Pancreas (tissue), 10 donors: Measurements from ENCODE around the gene GCSAM. TPM values are rescaled to one million over a fixed set of nuclear protein-coding genes. Genes with fewer than 3 reads are reported as not detected.
"Not testable (repeated sequence)": the region's sequence is repeated elsewhere in the genome, so short reads cannot be mapped to it uniquely, and the experiment has no call there.

Experiments used
- ATAC-seq, 4 donors: fragments of 200-7000 bp; cut with Tn5 transposase; one replicate each; pipeline versions ENCODE4 v1.8.0 to v1.9.1; 2020; ENCODE audit warnings: mild to moderate bottlenecking in 4 of 4, moderate library complexity in 4 of 4
- DNase-seq, 6 donors: peaks; one replicate each; pipeline ENCODE4 v3.0.0-alpha.2; 2020
- FAIRE-seq: peaks from 2 replicates; lab custom pipeline; 2012; peaks lifted over from hg19 to GRCh38; lab: Jason Lieb, UNC
- H3K27ac ChIP-seq, 4 donors: fragments of 200-600 bp; sonication (generic); 1 replicate in 3 of 4; 2 replicates in 1 of 4; pipeline versions ENCODE4 v1.5.0 to v1.8.0; 2020
- H3K27me3 ChIP-seq, 4 donors: fragments of 200-600 bp; one replicate each; pipeline ENCODE4 v1.8.0; 2021
- H3K36me3 ChIP-seq, 3 donors: fragments of 200-600 bp; sonication (generic) in 1 of 3; one replicate each; pipeline versions ENCODE4 v1.5.0 to v1.8.0; 2020 to 2021
- H3K4me1 ChIP-seq, 3 donors: fragments of 200-600 bp; one replicate each; pipeline ENCODE4 v1.8.0; 2021
- H3K4me3 ChIP-seq, 4 donors: fragments of 200-600 bp; sonication (generic) in 2 of 4; one replicate each; pipeline versions ENCODE4 v1.5.0 to v1.8.0; 2020 to 2021
- H3K9me3 ChIP-seq, 4 donors: fragments of 200-600 bp; one replicate each; pipeline ENCODE4 v1.8.0; 2021
- WGBS, 2 donors: extraction: QIAGEN DNeasy Blood & Tissue Kit; methylation state at CpG; one replicate each; pipeline ENCODE4 v1.1.7; 2013; 5-methylcytosine and 5-hydroxymethylcytosine counted together
- intact Hi-C, 3 donors: fragments of 100-400 bp; cut with DNase I; formaldehyde crosslinking; loops; one replicate each; pipeline versions ENCODE4 v1.11.1 to v1.14.2; 2022
- microRNA-seq, 2 donors: library from miRNA; unstranded; fragments of <30 nt; microRNA quantifications; one replicate each; pipeline versions ENCODE4 to v1.1.0, GENCODE V29; 2019 to 2020
- polyA plus RNA-seq, 2 donors: library from polyadenylated mRNA; stranded (reverse); fragments of 200-250 nt; gene quantifications; one replicate each; pipeline ENCODE4 v1.2.3, GENCODE V29; 2013
- total RNA-seq, 6 donors: library from RNA; stranded (reverse); fragmentation: NEBNext Ultra II Directional in 4 of 6; extraction: Animal tissue kit (Norgen Biotek cat#: 25700) in 4 of 6; gene quantifications; one replicate each; pipeline versions ENCODE4 v1.2.1 to v1.2.4, GENCODE V29; 2021 to 2023
- TF ChIP-seq, protein P1 (sequence below), 4 donors: fragments of 200-600 bp; sonication (generic) in 3 of 4; IDR thresholded peaks; one replicate each; pipeline versions ENCODE4 v1.5.0 to v1.8.0; 2021; ENCODE audit warnings: antibody characterized with exemption in 4 of 4
- donor health status: healthy with polysubstance abuse.
- donor health status: DM: no; HTN: no; CAD: no; lungs with moderate emphysema.
- donor health status: DM: no; HTN: no; CAD: no.
- donor health status: control.
- donor health status: control.
- donor health status: Bipolar disorder and iron deficiency.
- donor health status: DM: yes; HTN: yes; CAD: no.
- donor health status: DM: no; HTN: no; CAD: no.
- donor health status: DM: no; HTN: no; CAD: no.
- donor health status: DM: yes; HTN: yes; CAD: no.

Gene GCSAM
- total and polyA plus RNA-seq, 8 donors, result 0.07 to 0.28 (median 0.25) TPM; not detected in 5

DNA sequence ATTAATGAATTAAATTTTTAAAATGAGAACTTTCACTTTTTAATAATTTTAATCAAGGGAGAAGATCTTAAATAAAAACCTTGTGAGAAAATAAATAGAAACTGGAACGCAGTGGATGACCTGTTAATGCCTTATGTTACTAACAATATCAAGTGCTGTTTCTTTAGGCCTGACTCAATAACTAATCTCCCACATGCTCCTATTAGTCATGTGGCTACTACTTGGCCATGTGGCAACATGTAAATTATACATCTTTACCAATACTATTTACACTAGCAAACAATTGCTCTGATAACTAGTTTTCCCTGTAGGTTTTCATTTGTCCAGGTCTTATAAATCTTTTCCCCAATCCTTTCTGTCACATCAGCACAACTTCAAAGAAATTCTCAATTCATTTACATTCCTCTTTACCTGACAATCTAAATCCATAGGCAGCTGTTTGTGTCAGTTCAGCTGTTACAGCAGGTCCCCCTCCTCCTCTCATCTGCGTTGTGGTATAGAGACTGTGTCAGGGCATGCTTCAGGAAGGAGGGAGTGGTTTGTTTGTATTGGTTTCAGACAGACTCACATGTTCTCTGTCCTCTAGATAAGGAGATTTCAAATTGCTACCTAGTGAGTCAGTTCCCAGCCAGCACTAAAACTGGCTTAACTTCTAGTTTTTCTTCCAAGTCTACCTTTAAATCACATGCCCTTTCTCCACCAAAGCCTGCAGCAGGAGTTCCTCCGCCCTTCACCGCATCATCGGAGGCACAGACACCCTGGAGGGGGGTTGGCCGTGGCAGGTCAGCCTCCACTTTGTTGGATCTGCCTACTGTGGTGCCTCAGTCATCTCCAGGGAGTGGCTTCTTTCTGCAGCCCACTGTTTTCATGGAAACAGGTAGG, 58.2 kb downstream of the GCSAM start:
- 13 to 16% methylated on average over 6 of the region's 6 CpGs for WGBS, 2 donors
- FAIRE-seq, result no peak
- intact Hi-C loops, result no loop called here
- Histone ChIP-seq H3K27ac (peak overlapping the region in 3 of 4 donors; percentile 58 to 81 (median 62)), H3K36me3 (no peaks in the 10 kb centered on the region), H3K4me1 (peaks cover 7 to 11% (median 11%) of the 10 kb centered on the region in 3 donors), H3K4me3 (peak overlapping the region in 1 of 4 donors; percentile 2), H3K27me3 (no peaks in the 10 kb centered on the region), H3K9me3 (no peaks in the 10 kb centered on the region)
- DNase-seq, result peak; percentile 48 to 75 (median 66)
- ATAC-seq, result peak; percentile 95 to 97 (median 97)
- TF ChIP-seq, protein P1, sequence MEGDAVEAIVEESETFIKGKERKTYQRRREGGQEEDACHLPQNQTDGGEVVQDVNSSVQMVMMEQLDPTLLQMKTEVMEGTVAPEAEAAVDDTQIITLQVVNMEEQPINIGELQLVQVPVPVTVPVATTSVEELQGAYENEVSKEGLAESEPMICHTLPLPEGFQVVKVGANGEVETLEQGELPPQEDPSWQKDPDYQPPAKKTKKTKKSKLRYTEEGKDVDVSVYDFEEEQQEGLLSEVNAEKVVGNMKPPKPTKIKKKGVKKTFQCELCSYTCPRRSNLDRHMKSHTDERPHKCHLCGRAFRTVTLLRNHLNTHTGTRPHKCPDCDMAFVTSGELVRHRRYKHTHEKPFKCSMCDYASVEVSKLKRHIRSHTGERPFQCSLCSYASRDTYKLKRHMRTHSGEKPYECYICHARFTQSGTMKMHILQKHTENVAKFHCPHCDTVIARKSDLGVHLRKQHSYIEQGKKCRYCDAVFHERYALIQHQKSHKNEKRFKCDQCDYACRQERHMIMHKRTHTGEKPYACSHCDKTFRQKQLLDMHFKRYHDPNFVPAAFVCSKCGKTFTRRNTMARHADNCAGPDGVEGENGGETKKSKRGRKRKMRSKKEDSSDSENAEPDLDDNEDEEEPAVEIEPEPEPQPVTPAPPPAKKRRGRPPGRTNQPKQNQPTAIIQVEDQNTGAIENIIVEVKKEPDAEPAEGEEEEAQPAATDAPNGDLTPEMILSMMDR (IDR thresholded peaks at IDR 0.05), result no peak

DNA sequence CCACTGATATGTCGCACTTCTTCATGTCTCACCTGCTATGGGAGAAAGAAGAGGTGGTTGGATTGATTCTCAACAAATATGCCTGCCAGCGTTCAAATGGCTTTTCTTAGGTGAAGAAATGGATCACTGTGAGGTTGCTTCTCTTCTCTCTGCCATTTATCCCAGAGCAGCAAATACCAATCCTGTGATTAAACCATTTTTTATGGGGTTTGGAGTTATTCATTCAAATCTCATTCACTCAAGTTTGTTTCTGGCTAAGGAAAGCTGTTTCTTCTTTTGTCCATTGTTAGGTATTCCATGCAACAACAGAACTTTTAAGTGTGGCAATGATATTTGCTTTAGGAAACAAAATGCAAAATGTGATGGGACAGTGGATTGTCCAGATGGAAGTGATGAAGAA, 59.0 kb downstream of the GCSAM start:
- TF ChIP-seq, protein P1 (IDR thresholded peaks at IDR 0.05), result no peak
- no peaks in the 10 kb centered on the region for H3K36me3 ChIP-seq
- peak overlapping the region in 3 of 4 donors; percentile 58 to 81 (median 62) for H3K27ac ChIP-seq
- intact Hi-C loops, result no loop called here
- ATAC-seq (no peak), DNase-seq (no peak), FAIRE-seq (no peak)
- peaks cover 7 to 11% (median 11%) of the 10 kb centered on the region in 3 donors for H3K4me1 ChIP-seq
- H3K9me3 ChIP-seq, result no peaks in the 10 kb centered on the region
- H3K27me3 ChIP-seq, result no peaks in the 10 kb centered on the region
- WGBS, 2 donors, result 95 to 100% methylated on average over 2 of the region's 2 CpGs
- H3K4me3 ChIP-seq, result no peak overlapping the region

- ATAC-seq, H3K27ac ChIP-seq, H3K9me3 ChIP-seq, FAIRE-seq, H3K27me3 ChIP-seq, H3K4me3 ChIP-seq, H3K36me3 ChIP-seq, intact Hi-C loops: not testable (repeated sequence)
- H3K4me1 ChIP-seq, result peaks cover 7 to 11% (median 11%) of the 10 kb centered on the region in 3 donors
- peak in 2 of 6 donors; percentile 25 to 37 for DNase-seq
- WGBS, 2 donors, result 75 to 83% methylated on average over 8 of the region's 8 CpGs
Observed at GRCh38 chr3:112072387-112073060, 60.5 kb downstream of the GCSAM start.

Small RNAs within 50 kb of the gene (microRNA-seq; reads per million reads assigned to microRNA genes)
- gene MIR567, result 0 to 0.39 reads per million in 2 donors

Other genes starting within 250 kb of the GCSAM start
- 10 to 100 TPM; 10.3 to 15.4 (median 13.0) TPM for gene ABHD10, start 154.2 kb downstream of the GCSAM start, total RNA-seq
- gene ABHD10, start 154.2 kb downstream of the GCSAM start, polyA plus RNA-seq, result 10 to 100 TPM; 14.5 to 19.5 TPM
- 1 to 10 TPM in 3 of 6 donors, under 1 TPM in 3; 0.28 to 3.1 (median 1.3) TPM for gene TAGLN3, start 134.3 kb downstream of the GCSAM start, total RNA-seq
- gene TAGLN3, start 134.3 kb downstream of the GCSAM start, polyA plus RNA-seq, result 10 to 100 TPM; 14.2 to 50.7 TPM
- under 1 TPM in 4 of 6 donors, not detected in 2; 0.04 to 0.14 (median 0.08) TPM for gene TMPRSS7, start 98.5 kb downstream of the GCSAM start, total RNA-seq
- gene TMPRSS7, start 98.5 kb downstream of the GCSAM start, polyA plus RNA-seq, result not detected
- gene C3orf52, start 46.9 kb downstream of the GCSAM start, total RNA-seq, result 10 to 100 TPM; 16.1 to 51.7 (median 24.9) TPM
- gene C3orf52, start 46.9 kb downstream of the GCSAM start, polyA plus RNA-seq, result 10 to 100 TPM in 1 of 2 donors, 1 to 10 TPM in 1; 9.7 to 11.2 TPM
- under 1 TPM in 1 of 6 donors, not detected in 5; 0.66 TPM for gene SLC9C1, start 161.0 kb upstream of the GCSAM start, total RNA-seq
- under 1 TPM in 1 of 2 donors, not detected in 1; 0.07 TPM for gene SLC9C1, start 161.0 kb upstream of the GCSAM start, polyA plus RNA-seq
- 1 to 10 TPM; 1.1 to 4.8 (median 2.5) TPM for gene CD200, start 199.9 kb upstream of the GCSAM start, total RNA-seq
- gene CD200, start 199.9 kb upstream of the GCSAM start, polyA plus RNA-seq, result 10 to 100 TPM in 1 of 2 donors, 1 to 10 TPM in 1; 3.4 to 22.2 TPM